NCI-H2227 treated with DMSO at 0.1 percent for 48 hours (cell line): ENCODE results near the gene GDPD5.

Experiments used
- DNase-seq: peaks from one replicate; lab custom pipeline; 2025; lab: John Stamatoyannopoulos, UW

Gene GDPD5

GRCh38 chr11:75516140-75516539 lies 9.6 kb downstream of the GDPD5 start:
- no peak for DNase-seq

GRCh38 chr11:75514596-75514995 lies 11.1 kb downstream of the GDPD5 start:
- no peak for DNase-seq

- no peak for DNase-seq
Observed at GRCh38 chr11:75513250-75513649, 12.5 kb downstream of the GDPD5 start.

- no peak for DNase-seq
Observed at GRCh38 chr11:75510723-75511019, 15.1 kb downstream of the GDPD5 start.

- DNase-seq: no peak
Observed at GRCh38 chr11:75510004-75510722, 15.6 kb downstream of the GDPD5 start.

- no peak for DNase-seq
Observed at GRCh38 chr11:75509020-75509720, 16.6 kb downstream of the GDPD5 start.

- no peak for DNase-seq
Observed at GRCh38 chr11:75508051-75508561, 17.6 kb downstream of the GDPD5 start.

- no peak for DNase-seq
Observed at GRCh38 chr11:75507571-75507970, 18.2 kb downstream of the GDPD5 start.

GRCh38 chr11:75506827-75507226 lies 18.9 kb downstream of the GDPD5 start:
- DNase-seq: no peak

- no peak for DNase-seq
Observed at GRCh38 chr11:75505916-75506692, 19.6 kb downstream of the GDPD5 start.

GRCh38 chr11:75504501-75504900 lies 21.2 kb downstream of the GDPD5 start:
- DNase-seq: no peak

GRCh38 chr11:75503531-75504099 lies 22.1 kb downstream of the GDPD5 start:
- no peak for DNase-seq

GRCh38 chr11:75502138-75502537 lies 23.6 kb downstream of the GDPD5 start:
- DNase-seq: no peak

GRCh38 chr11:75500742-75501141 lies 25.0 kb downstream of the GDPD5 start:
- DNase-seq: no peak

GRCh38 chr11:75499423-75500190 lies 26.1 kb downstream of the GDPD5 start:
- DNase-seq: no peak

- no peak for DNase-seq
Observed at GRCh38 chr11:75498556-75499255, 27.0 kb downstream of the GDPD5 start.

- DNase-seq: no peak
Observed at GRCh38 chr11:75497788-75498409, 27.8 kb downstream of the GDPD5 start.

- no peak for DNase-seq
Observed at GRCh38 chr11:75496305-75496752, 29.4 kb downstream of the GDPD5 start.

GRCh38 chr11:75495749-75496304 lies 29.9 kb downstream of the GDPD5 start:
- no peak for DNase-seq

- DNase-seq: no peak
Observed at GRCh38 chr11:75493626-75494025, 32.1 kb downstream of the GDPD5 start.
